Aorta (tissue), 5 donors: ENCODE results near the gene AFG1L. TPM values are rescaled to one million over a fixed set of nuclear protein-coding genes. Genes with fewer than 3 reads are reported as not detected.
A peak's percentile ranks its signal among the peaks of the same experiment; 100 is the strongest.

Experiments used
- ATAC-seq: fragments of 200-7000 bp; cut with Tn5 transposase; one replicate; pipeline ENCODE4 v1.9.1; 2022; ENCODE audit warnings: moderate library complexity; ENCODE audit not compliant: low FRiP score
- DNase-seq, 2 donors: peaks; one replicate each; pipeline ENCODE4 v3.0.0-alpha.2; 2020
- H3K27ac ChIP-seq, 2 donors: one replicate each; pipeline ENCODE4 v1.5.1; 2013; ENCODE audit warnings: low read length in 2 of 2, mild to moderate bottlenecking in 2 of 2, moderate library complexity in 2 of 2, control low read depth in 1 of 2, inconsistent platforms in 1 of 2, low read depth in 1 of 2
- H3K27me3 ChIP-seq, 2 donors: one replicate each; pipeline ENCODE4 v1.6.1; 2013; ENCODE audit warnings: control low read depth in 1 of 2, low read length in 1 of 2, mild to moderate bottlenecking in 1 of 2, moderate library complexity in 1 of 2; ENCODE audit not compliant: insufficient read depth in 2 of 2, control insufficient read depth in 1 of 2
- H3K36me3 ChIP-seq, 2 donors: one replicate each; pipeline ENCODE4 v1.6.1; 2013; ENCODE audit warnings: control low read depth in 1 of 2, low read length in 1 of 2, mild to moderate bottlenecking in 1 of 2; ENCODE audit not compliant: insufficient read depth in 2 of 2, control insufficient read depth in 1 of 2
- H3K4me1 ChIP-seq, 2 donors: one replicate each; pipeline ENCODE4 v1.6.1; 2013; ENCODE audit warnings: low read length in 2 of 2, control low read depth in 1 of 2, mild to moderate bottlenecking in 1 of 2, moderate library complexity in 1 of 2; ENCODE audit not compliant: insufficient read depth in 2 of 2, control insufficient read depth in 1 of 2
- H3K4me3 ChIP-seq, 2 donors: one replicate each; pipeline ENCODE4 v1.5.1; 2013; ENCODE audit warnings: low read length in 2 of 2, control low read depth in 1 of 2, mild to moderate bottlenecking in 1 of 2
- H3K9me3 ChIP-seq: one replicate; pipeline ENCODE4 v1.6.1; 2013; ENCODE audit warnings: mild to moderate bottlenecking, low read length; ENCODE audit not compliant: control insufficient read depth
- WGBS, 2 donors: extraction: QIAGEN DNeasy Blood & Tissue Kit; methylation state at CpG; one replicate each; pipeline ENCODE4 v1.1.7; 2013; 5-methylcytosine and 5-hydroxymethylcytosine counted together
- intact Hi-C, 2 donors: fragments of 100-400 bp; cut with DNase I; formaldehyde crosslinking; loops; one replicate each; pipeline versions ENCODE4 v1.14.2 to v1.15.0; 2022
- polyA plus RNA-seq, 2 donors: library from polyadenylated mRNA; stranded (reverse); fragments of 200-250 nt; gene quantifications; one replicate each; pipeline ENCODE4 v1.2.3, GENCODE V29; 2013
- total RNA-seq, 2 donors: library from RNA; stranded (reverse); fragmentation: NEBNext Ultra II Directional; extraction: Animal tissue kit (Norgen Biotek cat#: 25700); gene quantifications; one replicate each; pipeline ENCODE4 v1.2.1, GENCODE V29; 2021
- donor health status: healthy with polysubstance abuse.
- donor health status: Bipolar disorder and iron deficiency.
- donor health status: DM: no; HTN: no; CAD: no.
- donor health status: DM: no; HTN: no; CAD: no.
- donor health status: DM: yes; HTN: yes; CAD: no.

AFG1L gene
- total and polyA plus RNA-seq, 4 donors, result 0.95 to 9.8 (median 5.4) TPM

GRCh38 chr6:108546079-108547049 is 251.5 kb downstream of the AFG1L start:
- no peak for DNase-seq
- no peaks in the 10 kb centered on the region for H3K9me3 ChIP-seq
- H3K4me1 ChIP-seq, result peaks cover 0 to 3% of the 10 kb centered on the region in 2 donors
- no peak overlapping the region for H3K4me3 ChIP-seq
- ATAC-seq, result no peak
- WGBS, 2 donors, result 89 to 93% methylated on average over 6 of the region's 6 CpGs
- H3K27ac ChIP-seq, result no peak overlapping the region
- H3K36me3 ChIP-seq, result no peaks in the 10 kb centered on the region
- intact Hi-C loops, result no loop called here
- H3K27me3 ChIP-seq, result no peaks in the 10 kb centered on the region

GRCh38 chr6:108549241-108549640 is 254.4 kb downstream of the AFG1L start:
- Histone ChIP-seq H3K9me3 (no peaks in the 10 kb centered on the region), H3K36me3 (no peaks in the 10 kb centered on the region), H3K27ac (no peak overlapping the region), H3K4me3 (no peak overlapping the region), H3K4me1 (peaks cover 0 to 3% of the 10 kb centered on the region in 2 donors), H3K27me3 (no peaks in the 10 kb centered on the region)
- ATAC-seq, result no peak
- WGBS, 2 donors, result 90 to 98% methylated on average over 1 of the region's 1 CpG
- DNase-seq, result no peak
- intact Hi-C loops, result no loop called here

GRCh38 chr6:108549741-108550140 is 254.9 kb downstream of the AFG1L start:
- H3K4me1 ChIP-seq, result peaks cover 0 to 3% of the 10 kb centered on the region in 2 donors
- WGBS, 2 donors, result 73 to 79% methylated on average over 3 of the region's 3 CpGs

GRCh38 chr6:108550256-108550655 is 255.4 kb downstream of the AFG1L start:
- no peak for DNase-seq
- H3K36me3 ChIP-seq, result no peaks in the 10 kb centered on the region
- WGBS, 2 donors, result 51 to 53% methylated on average over 3 of the region's 3 CpGs
- H3K4me3 ChIP-seq, result no peak overlapping the region
- intact Hi-C loops, result no loop called here
- no peak for ATAC-seq
- H3K4me1 ChIP-seq, result peaks cover 0 to 3% of the 10 kb centered on the region in 2 donors
- H3K9me3 ChIP-seq, result no peaks in the 10 kb centered on the region
- H3K27ac ChIP-seq, result no peak overlapping the region
- no peaks in the 10 kb centered on the region for H3K27me3 ChIP-seq

More at GRCh38 chr6:108549741-108550140, 254.9 kb downstream of the AFG1L start:
- Histone ChIP-seq H3K9me3 (no peaks in the 10 kb centered on the region), H3K36me3 (no peaks in the 10 kb centered on the region), H3K27ac (no peak overlapping the region), H3K27me3 (no peaks in the 10 kb centered on the region), H3K4me3 (no peak overlapping the region)
- ATAC-seq, result no peak
- intact Hi-C loops, result no loop called here
- DNase-seq, result no peak

- 97 to 98% methylated on average over 7 of the region's 7 CpGs for WGBS, 2 donors
- Histone ChIP-seq H3K27ac (no peak overlapping the region), H3K4me3 (no peak overlapping the region), H3K36me3 (no peaks in the 10 kb centered on the region), H3K27me3 (no peaks in the 10 kb centered on the region), H3K4me1 (no peaks in the 10 kb centered on the region), H3K9me3 (no peaks in the 10 kb centered on the region)
- ATAC-seq (no peak), DNase-seq (no peak)
- intact Hi-C loops, result loop anchor here (5.0 kb wide), 6 partner anchors 227 to 522 kb away; no protein-coding TSS in a partner anchor
These were observed 260.7 kb downstream of the AFG1L start for GRCh38 chr6:108555399-108556052.

- H3K27ac ChIP-seq, result no peak overlapping the region
- H3K9me3 ChIP-seq, result no peaks in the 10 kb centered on the region
- H3K27me3 ChIP-seq, result no peaks in the 10 kb centered on the region
- WGBS, 2 donors, result 94 to 97% methylated on average over 5 of the region's 5 CpGs
- no peak for ATAC-seq
- H3K4me1 ChIP-seq, result no peaks in the 10 kb centered on the region
- intact Hi-C loops, result loop anchor here (5.0 kb wide), 6 partner anchors 226 to 521 kb away; no protein-coding TSS in a partner anchor
- no peaks in the 10 kb centered on the region for H3K36me3 ChIP-seq
- no peak overlapping the region for H3K4me3 ChIP-seq
- no peak for DNase-seq
These were observed 261.4 kb downstream of the AFG1L start for GRCh38 chr6:108556250-108556649.

GRCh38 chr6:108556866-108557493 is 262.1 kb downstream of the AFG1L start:
- 10 to 16% methylated on average over 16 of the region's 16 CpGs for WGBS, 2 donors
- intact Hi-C loops, result loop anchor here (5.0 kb wide), 6 partner anchors 225 to 520 kb away; no protein-coding TSS in a partner anchor
- H3K36me3 ChIP-seq, result no peaks in the 10 kb centered on the region
- DNase-seq, result no peak
- H3K27ac ChIP-seq, result peak overlapping the region in 1 of 2 donors; percentile 77
- no peaks in the 10 kb centered on the region for H3K9me3 ChIP-seq
- no peak for ATAC-seq
- H3K4me3 ChIP-seq, result peak overlapping the region; percentile 49 to 79
- no peaks in the 10 kb centered on the region for H3K4me1 ChIP-seq
- no peaks in the 10 kb centered on the region for H3K27me3 ChIP-seq
